Activated CD8-positive, alpha-beta T cell treated with anti-CD3 and anti-CD28 coated beads for 36 hours (primary cell): ENCODE data around the gene HES1. TPM values are rescaled to one million over a fixed set of nuclear protein-coding genes. Genes with fewer than 3 reads are reported as not detected.

ENCODE experiments used
- ATAC-seq: fragments of 200-7000 bp; cut with Tn5 transposase; one replicate; pipeline ENCODE4 v1.10.0; 2021; ENCODE audit warnings: mild to moderate bottlenecking, moderate library complexity
- CTCF ChIA-PET: fragments of 350-600 bp; sonication (Branson Sonifier 250); formaldehyde crosslinking; loops from one replicate; lab custom pipeline; 2021; ENCODE audit warnings: antibody characterized with exemption; lab: Charles Lee
- POLR2A ChIA-PET: fragments of 350-600 bp; sonication (Branson Sonifier 250); formaldehyde crosslinking; loops from one replicate; lab custom pipeline; 2021; ENCODE audit warnings: antibody characterized with exemption; lab: Charles Lee
- DNase-seq: peaks from one replicate; pipeline ENCODE4 v3.0.0-alpha.2; 2020
- H3K27ac Mint-ChIP-seq: one replicate; pipeline ENCODE4 v1.8.0; 2021; ENCODE audit warnings: mild to moderate bottlenecking, mixed read lengths
- H3K27me3 Mint-ChIP-seq: one replicate; pipeline ENCODE4 v1.8.0; 2021; ENCODE audit warnings: mixed read lengths
- H3K36me3 Mint-ChIP-seq: one replicate; pipeline ENCODE4 v1.8.0; 2021; ENCODE audit warnings: low read depth, mixed read lengths
- H3K4me1 Mint-ChIP-seq: one replicate; pipeline ENCODE4 v1.8.0; 2021; ENCODE audit warnings: low read depth, mixed read lengths
- H3K4me3 Mint-ChIP-seq: one replicate; pipeline ENCODE4 v1.8.0; 2021; ENCODE audit warnings: mild to moderate bottlenecking, moderate library complexity, mixed read lengths
- H3K9me3 Mint-ChIP-seq: one replicate; pipeline ENCODE4 v1.8.0; 2021; ENCODE audit warnings: mixed read lengths
- CTCF ChIP-seq: fragments of 200-600 bp; IDR thresholded peaks from one replicate; pipeline ENCODE4 v1.8.0; 2022; ENCODE audit warnings: antibody characterized with exemption, mild to moderate bottlenecking
- intact Hi-C: fragments of 100-400 bp; cut with micrococcal nuclease; formaldehyde crosslinking; loops from one replicate; pipeline ENCODE4 v1.10.0; 2022
- total RNA-seq, 2 experiments: library from RNA; stranded (reverse); gene quantifications; one replicate each; pipeline ENCODE4 v1.2.3, GENCODE V29; 2021

Gene HES1
- total RNA-seq, 2 experiments from 2014 or later = not detected

- Mint-ChIP-seq H3K9me3 (no peaks in the 10 kb centered on the region), H3K4me3 (no peak overlapping the region), H3K36me3 (no peaks in the 10 kb centered on the region), H3K27me3 (peaks cover 2% of the 10 kb centered on the region), H3K4me1 (no peaks in the 10 kb centered on the region), H3K27ac (no peak overlapping the region)
- DNase-seq (no peak), ATAC-seq (no peak)
- ChIA-PET CTCF (no interaction called here), POLR2A (no interaction called here)
- intact Hi-C loops = no loop called here
- no peak for TF ChIP-seq CTCF
These were observed 39.0 kb downstream of the HES1 start for GRCh38 chr3:194174980-194175379.

- ChIA-PET POLR2A (no interaction called here), CTCF (interaction anchor here (0.6 kb wide), 1 partner anchor 167 kb away, joined by 3 read pairs; no protein-coding TSS in a partner anchor)
- Mint-ChIP-seq H3K36me3 (no peaks in the 10 kb centered on the region), H3K27ac (no peak overlapping the region), H3K4me1 (no peaks in the 10 kb centered on the region), H3K9me3 (no peaks in the 10 kb centered on the region), H3K27me3 (peaks cover 2% of the 10 kb centered on the region), H3K4me3 (no peak overlapping the region)
- TF ChIP-seq CTCF = no peak
- ATAC-seq (no peak), DNase-seq (no peak)
- intact Hi-C loops = no loop called here
These were observed 40.5 kb downstream of the HES1 start for GRCh38 chr3:194176274-194176991.

GRCh38 chr3:194177141-194177540 lies 41.2 kb downstream of the HES1 start:
- POLR2A ChIA-PET = no interaction called here
- H3K4me1 Mint-ChIP-seq = no peaks in the 10 kb centered on the region
- no peak for ATAC-seq
- CTCF ChIA-PET = interaction anchor here (0.6 kb wide), 1 partner anchor 167 kb away, joined by 3 read pairs; no protein-coding TSS in a partner anchor
- H3K9me3 Mint-ChIP-seq = no peaks in the 10 kb centered on the region
- no peak overlapping the region for H3K27ac Mint-ChIP-seq
- H3K4me3 Mint-ChIP-seq = no peak overlapping the region
- no peak for DNase-seq
- H3K27me3 Mint-ChIP-seq = peaks cover 2% of the 10 kb centered on the region
- intact Hi-C loops = no loop called here
- no peaks in the 10 kb centered on the region for H3K36me3 Mint-ChIP-seq
- no peak for TF ChIP-seq CTCF

GRCh38 chr3:194178128-194178527 lies 42.2 kb downstream of the HES1 start:
- ATAC-seq = no peak
- no peak for DNase-seq
- no peaks in the 10 kb centered on the region for H3K27me3 Mint-ChIP-seq
- intact Hi-C loops = no loop called here
- ChIA-PET POLR2A (no interaction called here), CTCF (no interaction called here)
- H3K27ac Mint-ChIP-seq = no peak overlapping the region
- no peaks in the 10 kb centered on the region for H3K36me3 Mint-ChIP-seq
- H3K4me1 Mint-ChIP-seq = no peaks in the 10 kb centered on the region
- H3K4me3 Mint-ChIP-seq = no peak overlapping the region
- H3K9me3 Mint-ChIP-seq = no peaks in the 10 kb centered on the region
- TF ChIP-seq CTCF = no peak

GRCh38 chr3:194178669-194179068 lies 42.7 kb downstream of the HES1 start:
- intact Hi-C loops = no loop called here

More at GRCh38 chr3:194178669-194179068, 42.7 kb downstream of the HES1 start:
- DNase-seq (no peak), ATAC-seq (no peak)
- no peaks in the 10 kb centered on the region for H3K36me3 Mint-ChIP-seq
- H3K27ac Mint-ChIP-seq = no peak overlapping the region
- H3K4me1 Mint-ChIP-seq = no peaks in the 10 kb centered on the region
- no peak for TF ChIP-seq CTCF
- H3K4me3 Mint-ChIP-seq = no peak overlapping the region
- no peaks in the 10 kb centered on the region for H3K9me3 Mint-ChIP-seq
- ChIA-PET POLR2A (no interaction called here), CTCF (no interaction called here)
- H3K27me3 Mint-ChIP-seq = no peaks in the 10 kb centered on the region
